Spleen (tissue), 11 donors: ENCODE results near the gene TMCC3. TPM values are rescaled to one million over a fixed set of nuclear protein-coding genes. Genes with fewer than 3 reads are reported as not detected.

Experiments
- DNase-seq: peaks from one replicate; pipeline ENCODE4 v3.0.0-alpha.2; 2020
- H3K27ac ChIP-seq, 8 donors: fragments of 200-600 bp; sonication (generic) in 7 of 8; 1 replicate in 4 of 8; 2 replicates in 4 of 8; pipeline versions ENCODE4 v1.5.0 to v1.8.0; 2016 to 2021; ENCODE audit warnings: inconsistent platforms in 4 of 8, mild to moderate bottlenecking in 4 of 8, moderate library complexity in 1 of 8
- H3K27me3 ChIP-seq, 7 donors: fragments of 200-600 bp; sonication (generic) in 6 of 7; replicated peaks in 1 of 7; 1 replicate in 4 of 7; 2 replicates in 3 of 7; pipeline versions ENCODE4 v1.5.0 to v1.8.0; 2016 to 2021; ENCODE audit warnings: inconsistent platforms in 3 of 7, mild to moderate bottlenecking in 1 of 7
- H3K36me3 ChIP-seq, 6 donors: fragments of 200-600 bp; sonication (generic) in 5 of 6; 1 replicate in 4 of 6; 2 replicates in 2 of 6; pipeline versions ENCODE4 v1.5.0 to v1.8.0; 2016 to 2021; ENCODE audit warnings: inconsistent platforms in 2 of 6
- H3K4me1 ChIP-seq, 6 donors: fragments of 200-600 bp; sonication (generic) in 5 of 6; 1 replicate in 3 of 6; 2 replicates in 3 of 6; pipeline versions ENCODE4 v1.5.0 to v1.8.0; 2016 to 2021; ENCODE audit warnings: inconsistent platforms in 3 of 6
- H3K4me3 ChIP-seq, 8 donors: fragments of 200-600 bp; sonication (generic) in 7 of 8; 1 replicate in 4 of 8; 2 replicates in 4 of 8; pipeline versions ENCODE4 v1.5.0 to v1.8.0; 2016 to 2021; ENCODE audit warnings: inconsistent platforms in 4 of 8, mild to moderate bottlenecking in 4 of 8, moderate library complexity in 2 of 8
- H3K9me3 ChIP-seq, 8 donors: fragments of 200-600 bp; sonication (generic) in 7 of 8; 1 replicate in 4 of 8; 2 replicates in 4 of 8; pipeline versions ENCODE4 v1.5.0 to v1.8.0; 2016 to 2021; ENCODE audit warnings: inconsistent platforms in 4 of 8
- POLR2A ChIP-seq, 3 donors: fragments of 450-650 bp; IDR thresholded peaks; one replicate each; pipeline ENCODE4 v1.5.1; 2017; ENCODE audit warnings: antibody characterized with exemption in 3 of 3, mild to moderate bottlenecking in 1 of 3
- POLR2AphosphoS5 ChIP-seq, 3 donors: sonication (generic); formaldehyde crosslinking; IDR thresholded peaks; one replicate each; pipeline ENCODE4 v1.5.1; 2017; ENCODE audit warnings: antibody characterized with exemption in 3 of 3
- WGBS, 5 donors: extraction: QIAGEN DNeasy Blood & Tissue Kit in 3 of 5; methylation state at CpG; one replicate each; pipeline versions ENCODE4 v1.1.5 to v1.1.7; 2013 to 2018; 5-methylcytosine and 5-hydroxymethylcytosine counted together
- intact Hi-C: fragments of 100-400 bp; cut with DNase I; formaldehyde crosslinking; loops from one replicate; pipeline ENCODE4 v1.15.0; 2023; ENCODE audit warnings: low total_unique reads
- polyA plus RNA-seq, 3 donors: library from polyadenylated mRNA; stranded (reverse); fragments of 200-250 nt; gene quantifications; one replicate each; pipeline ENCODE4 v1.2.1, GENCODE V29; 2013
- total RNA-seq, 7 donors: library from RNA; depleted of rRNA in 3 of 7; stranded (reverse); fragments of >200 nt in 3 of 7; fragmentation: NEBNext Ultra II Directional in 4 of 7; extraction: Animal tissue kit (Norgen Biotek cat#: 25700) in 4 of 7; gene quantifications; one replicate each; pipeline versions ENCODE4 v1.1.0 to v1.2.1, GENCODE V29; 2016 to 2021
- TF ChIP-seq, protein P1 (sequence below), 11 experiments: fragments of 200-600 bp in 7 of 11; fragments of 450-650 bp in 4 of 11; sonication (generic) in 4 of 11; IDR thresholded peaks in 8 of 11; conservative IDR thresholded peaks in 3 of 11; 1 replicate in 7 of 11; 2 replicates in 4 of 11; pipeline versions ENCODE4 v1.4.0 to v1.8.0; 2016 to 2021; ENCODE audit warnings: antibody characterized with exemption in 11 of 11, inconsistent platforms in 4 of 11, mild to moderate bottlenecking in 1 of 11
- donor health status: healthy with polysubstance abuse.
- donor health status: DM: no; HTN: no; CAD: no; lungs with moderate emphysema.
- donor health status: DM: no; HTN: no; CAD: no.
- donor health status: Bipolar disorder and iron deficiency.
- donor health status: healthy.
- donor health status: DM: no; HTN: no; CAD: no.
- donor health status: DM: yes; HTN: yes; CAD: no.

Gene TMCC3
- total and polyA plus RNA-seq, 10 donors, result 2.9 to 41.3 (median 27.7) TPM

DNA sequence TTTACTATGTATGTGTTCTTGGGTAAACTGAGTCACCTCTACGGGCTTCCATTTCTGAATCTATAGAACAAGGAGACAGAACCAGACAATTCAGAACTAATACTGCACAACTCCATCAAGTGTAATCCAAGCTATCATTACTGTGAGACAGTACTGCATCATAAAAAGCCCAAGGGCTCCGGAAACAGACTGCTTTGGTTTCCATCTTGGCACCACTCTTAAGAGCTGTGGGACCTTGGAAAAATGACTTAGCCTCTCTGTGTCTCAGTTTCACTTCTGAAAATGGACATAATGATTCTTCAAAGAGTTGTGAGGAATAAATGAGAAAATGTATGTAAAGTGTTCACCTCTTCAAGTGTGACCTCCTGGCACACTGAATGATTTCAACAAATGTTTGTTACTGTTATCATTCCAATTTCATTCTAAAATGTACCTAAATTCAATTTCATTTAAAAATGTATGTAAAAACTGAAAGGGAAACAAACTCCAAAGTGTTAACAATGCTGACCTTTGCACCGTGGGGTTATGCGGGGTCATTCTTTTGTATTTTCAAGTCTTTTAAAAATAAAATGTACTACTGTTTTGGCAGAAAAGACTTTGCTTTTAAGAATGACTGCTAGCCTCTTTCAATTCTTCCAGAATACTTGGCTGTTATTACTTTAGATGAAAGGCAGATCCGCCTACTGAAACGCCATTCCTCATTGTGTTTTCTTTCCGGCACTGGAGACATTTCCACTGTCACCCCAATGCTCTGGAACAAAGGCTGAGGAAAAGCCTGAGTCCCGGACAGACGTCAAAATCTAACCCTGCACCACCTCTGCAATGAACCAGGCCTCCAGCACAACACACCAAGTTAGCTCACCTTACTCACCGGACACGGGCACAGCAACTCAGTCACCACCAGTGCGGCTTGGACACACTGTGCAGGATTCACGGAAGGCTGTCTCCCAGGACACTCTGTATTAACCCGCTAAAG is 62.8 kb downstream of the TMCC3 start:
- TF ChIP-seq POLR2A (IDR thresholded peaks at IDR 0.05) (no peak), POLR2AphosphoS5 (IDR thresholded peaks at IDR 0.05) (peak in 2 of 3 donors; percentile 52 to 59)
- no peak overlapping the region for H3K4me3 ChIP-seq
- peaks cover 0 to 5% (median 0%) of the 10 kb centered on the region in 6 donors for H3K36me3 ChIP-seq
- H3K27ac ChIP-seq, result peak overlapping the region in 4 of 8 donors; percentile 8 to 52 (median 46)
- H3K9me3 ChIP-seq, result no peaks in the 10 kb centered on the region
- 61 to 84% (median 79%) methylated on average over 14 of the region's 14 CpGs for WGBS, 5 donors
- DNase-seq, result no peak
- H3K4me1 ChIP-seq, result peaks cover 0 to 27% (median 11%) of the 10 kb centered on the region in 6 donors
- intact Hi-C loops, result no loop called here
- no peaks in the 10 kb centered on the region for H3K27me3 ChIP-seq

DNA sequence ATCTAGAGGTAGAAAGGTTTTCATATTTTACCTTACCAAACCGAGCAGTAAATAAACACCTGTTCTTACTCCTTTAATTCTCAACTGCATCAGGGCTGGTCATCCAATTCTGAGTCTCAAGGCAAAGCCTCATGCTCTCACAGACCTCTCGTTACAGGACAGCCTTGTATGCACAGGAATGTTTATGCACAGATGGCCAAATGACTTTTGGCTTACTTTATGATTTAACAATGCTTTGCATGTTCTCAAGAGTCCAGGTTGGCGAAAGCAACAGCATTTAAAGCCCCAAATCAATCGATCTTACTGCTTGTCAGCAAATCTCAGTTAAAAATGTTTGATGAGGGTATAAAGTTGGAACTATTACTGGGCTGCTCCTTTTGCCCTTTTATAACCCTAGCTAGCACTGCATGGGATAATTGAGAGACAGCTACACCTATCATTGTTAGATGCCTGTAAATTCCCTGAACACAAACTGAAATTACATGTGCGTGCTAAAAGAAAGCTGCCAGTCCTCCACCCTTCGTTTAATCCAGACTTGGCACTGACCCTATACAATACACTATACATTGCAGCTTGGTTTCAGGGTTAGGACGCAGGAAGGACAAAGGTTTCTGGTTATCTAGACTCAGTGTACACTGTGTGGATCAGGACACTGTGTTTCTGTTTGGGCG is 63.6 kb downstream of the TMCC3 start:
- H3K9me3 ChIP-seq, result no peaks in the 10 kb centered on the region
- peaks cover 0 to 20% (median 10%) of the 10 kb centered on the region in 6 donors for H3K4me1 ChIP-seq
- peak overlapping the region in 1 of 8 donors; percentile 52 for H3K27ac ChIP-seq
- intact Hi-C loops, result no loop called here
- no peaks in the 10 kb centered on the region for H3K27me3 ChIP-seq
- DNase-seq, result no peak
- 73 to 91% (median 87%) methylated on average over 8 of the region's 8 CpGs for WGBS, 5 donors
- TF ChIP-seq, protein P1, sequence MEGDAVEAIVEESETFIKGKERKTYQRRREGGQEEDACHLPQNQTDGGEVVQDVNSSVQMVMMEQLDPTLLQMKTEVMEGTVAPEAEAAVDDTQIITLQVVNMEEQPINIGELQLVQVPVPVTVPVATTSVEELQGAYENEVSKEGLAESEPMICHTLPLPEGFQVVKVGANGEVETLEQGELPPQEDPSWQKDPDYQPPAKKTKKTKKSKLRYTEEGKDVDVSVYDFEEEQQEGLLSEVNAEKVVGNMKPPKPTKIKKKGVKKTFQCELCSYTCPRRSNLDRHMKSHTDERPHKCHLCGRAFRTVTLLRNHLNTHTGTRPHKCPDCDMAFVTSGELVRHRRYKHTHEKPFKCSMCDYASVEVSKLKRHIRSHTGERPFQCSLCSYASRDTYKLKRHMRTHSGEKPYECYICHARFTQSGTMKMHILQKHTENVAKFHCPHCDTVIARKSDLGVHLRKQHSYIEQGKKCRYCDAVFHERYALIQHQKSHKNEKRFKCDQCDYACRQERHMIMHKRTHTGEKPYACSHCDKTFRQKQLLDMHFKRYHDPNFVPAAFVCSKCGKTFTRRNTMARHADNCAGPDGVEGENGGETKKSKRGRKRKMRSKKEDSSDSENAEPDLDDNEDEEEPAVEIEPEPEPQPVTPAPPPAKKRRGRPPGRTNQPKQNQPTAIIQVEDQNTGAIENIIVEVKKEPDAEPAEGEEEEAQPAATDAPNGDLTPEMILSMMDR (IDR thresholded peaks at IDR 0.05 in 8 of 11, conservative IDR thresholded peaks at IDR 0.05 in 3 of 11), result no peak
- TF ChIP-seq POLR2A (IDR thresholded peaks at IDR 0.05) (no peak), POLR2AphosphoS5 (IDR thresholded peaks at IDR 0.05) (no peak)
- peaks cover 0 to 13% (median 5%) of the 10 kb centered on the region in 6 donors for H3K36me3 ChIP-seq
- no peak overlapping the region for H3K4me3 ChIP-seq

DNA sequence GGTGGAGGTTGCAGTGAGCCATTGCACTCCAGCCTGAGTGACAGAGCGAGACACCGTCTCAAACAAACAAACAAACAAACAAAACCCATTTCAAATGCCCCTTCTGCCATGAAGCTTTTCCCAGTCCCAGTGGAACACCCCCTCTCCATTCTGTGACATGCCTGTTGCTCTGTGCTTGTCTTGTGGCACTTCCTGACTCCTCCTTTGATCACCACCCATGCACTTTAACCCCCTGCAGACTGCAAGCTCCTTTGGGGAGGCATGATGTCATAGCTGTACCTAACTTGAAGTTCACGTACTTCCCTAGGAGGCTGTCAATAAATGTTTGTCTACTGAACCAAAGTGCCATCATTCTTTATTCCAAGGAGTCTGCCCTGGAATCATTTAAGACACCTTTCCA is 64.7 kb downstream of the TMCC3 start:
- DNase-seq, result no peak
- Histone ChIP-seq H3K36me3 (peaks cover 0 to 23% (median 9%) of the 10 kb centered on the region in 6 donors), H3K4me1 (peaks cover 0 to 18% (median 10%) of the 10 kb centered on the region in 6 donors), H3K27me3 (no peaks in the 10 kb centered on the region), H3K27ac (no peak overlapping the region), H3K4me3 (no peak overlapping the region), H3K9me3 (no peaks in the 10 kb centered on the region)
- WGBS, 5 donors, result 70 to 92% (median 87%) methylated on average over 3 of the region's 3 CpGs
- TF ChIP-seq POLR2A (IDR thresholded peaks at IDR 0.05) (no peak), POLR2AphosphoS5 (IDR thresholded peaks at IDR 0.05) (no peak)
- TF ChIP-seq, protein P1 (IDR thresholded peaks at IDR 0.05 in 8 of 11, conservative IDR thresholded peaks at IDR 0.05 in 3 of 11), result no peak
- intact Hi-C loops, result no loop called here

DNA sequence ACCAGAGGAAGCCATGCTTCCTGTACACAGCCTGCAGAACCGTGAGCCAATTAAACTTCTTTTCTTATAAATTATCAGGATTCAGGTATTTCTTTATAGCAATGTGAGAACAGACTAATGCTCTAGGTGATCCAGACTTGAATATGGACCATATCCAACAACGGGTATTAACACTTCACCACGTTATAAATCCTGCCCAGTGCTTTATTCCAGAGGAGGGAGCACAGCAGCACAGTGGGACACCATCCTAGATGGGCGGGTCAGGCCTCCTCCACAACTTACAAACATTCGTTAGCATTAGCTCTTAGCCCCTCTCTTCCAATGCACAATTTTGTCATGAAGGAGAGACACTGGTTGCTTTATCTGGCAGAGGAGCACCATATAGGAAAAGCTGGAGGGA is 66.0 kb downstream of the TMCC3 start:
- Histone ChIP-seq H3K4me1 (peaks cover 0 to 18% (median 10%) of the 10 kb centered on the region in 6 donors), H3K27ac (no peak overlapping the region), H3K9me3 (no peaks in the 10 kb centered on the region), H3K36me3 (peaks cover 0 to 24% (median 9%) of the 10 kb centered on the region in 6 donors), H3K4me3 (no peak overlapping the region), H3K27me3 (no peaks in the 10 kb centered on the region)
- DNase-seq, result no peak
- TF ChIP-seq, protein P1 (IDR thresholded peaks at IDR 0.05 in 8 of 11, conservative IDR thresholded peaks at IDR 0.05 in 3 of 11), result no peak
- TF ChIP-seq POLR2A (IDR thresholded peaks at IDR 0.05) (no peak), POLR2AphosphoS5 (IDR thresholded peaks at IDR 0.05) (no peak)
- intact Hi-C loops, result no loop called here
- 64 to 93% (median 76%) methylated on average over 5 of the region's 5 CpGs for WGBS, 5 donors
